ENCODE measurements around the gene TEX264. TPM values are rescaled to one million over a fixed set of nuclear protein-coding genes. Genes with fewer than 3 reads are reported as not detected.
A peak's percentile ranks its signal among the peaks of the same experiment; 100 is the strongest.

The TEX264 gene
- total RNA-seq, 1 experiment from 2014 or later, result 11.8 TPM

DNA sequence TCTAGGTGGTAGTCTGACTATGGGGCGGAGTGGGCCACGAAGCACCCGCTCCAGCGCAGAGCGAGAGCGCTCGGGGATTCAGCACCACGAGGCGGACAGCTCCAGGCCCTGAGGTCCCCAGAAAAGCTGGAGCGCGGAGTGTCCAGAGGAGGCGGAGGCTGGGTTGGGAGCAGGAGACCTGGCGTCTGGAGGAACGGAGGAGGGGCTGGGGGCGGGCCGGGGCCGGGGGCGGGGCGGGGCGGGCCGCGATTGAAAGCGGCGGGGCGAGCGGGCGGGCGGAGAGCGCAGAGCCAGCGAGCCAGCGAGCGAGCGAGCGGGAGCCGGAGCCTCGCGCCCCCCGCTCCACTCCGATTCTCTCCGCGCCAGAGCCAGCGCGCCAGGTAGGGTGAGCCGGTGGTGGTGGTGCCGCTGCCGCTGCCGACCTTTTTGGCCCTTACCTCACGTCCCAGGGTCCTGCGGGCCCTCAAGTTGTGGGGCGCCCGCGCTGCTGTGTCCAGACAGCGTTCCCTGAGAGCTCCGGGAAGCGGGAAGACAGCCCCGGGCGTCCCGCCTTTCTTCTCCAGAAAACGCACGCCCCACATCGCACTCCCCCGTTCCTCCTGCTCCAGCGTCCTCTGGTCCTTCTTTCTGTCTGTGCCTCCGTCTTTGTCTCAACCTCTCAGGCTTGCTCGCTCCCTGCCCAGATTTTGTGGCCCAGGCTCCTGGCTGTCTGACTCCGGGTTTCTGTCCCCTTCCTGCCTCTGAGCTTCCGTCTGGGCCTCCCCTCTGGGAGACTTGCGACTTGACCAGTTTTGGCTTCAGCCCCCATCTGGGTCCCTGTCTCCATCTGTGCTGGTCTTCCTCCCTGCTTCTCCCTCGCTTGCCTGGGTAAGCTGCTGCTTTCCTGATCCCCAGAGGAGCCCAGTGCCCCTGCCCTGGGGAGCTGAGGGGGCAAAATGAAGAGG, 36.0 kb downstream of the TEX264 start, which contains the start of gene GRM2 (continued):
- TF ChIP-seq, protein P1, sequence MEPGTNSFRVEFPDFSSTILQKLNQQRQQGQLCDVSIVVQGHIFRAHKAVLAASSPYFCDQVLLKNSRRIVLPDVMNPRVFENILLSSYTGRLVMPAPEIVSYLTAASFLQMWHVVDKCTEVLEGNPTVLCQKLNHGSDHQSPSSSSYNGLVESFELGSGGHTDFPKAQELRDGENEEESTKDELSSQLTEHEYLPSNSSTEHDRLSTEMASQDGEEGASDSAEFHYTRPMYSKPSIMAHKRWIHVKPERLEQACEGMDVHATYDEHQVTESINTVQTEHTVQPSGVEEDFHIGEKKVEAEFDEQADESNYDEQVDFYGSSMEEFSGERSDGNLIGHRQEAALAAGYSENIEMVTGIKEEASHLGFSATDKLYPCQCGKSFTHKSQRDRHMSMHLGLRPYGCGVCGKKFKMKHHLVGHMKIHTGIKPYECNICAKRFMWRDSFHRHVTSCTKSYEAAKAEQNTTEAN (CRISPR knock-in tag; IDR thresholded peaks at IDR 0.05), result peak; percentile 93; the same call in 1 of the 2 replicates
- peak; percentile 90; the same call in 1 of the 2 replicates for TF ChIP-seq ZNF219 (CRISPR knock-in tag; IDR thresholded peaks at IDR 0.05; ENCODE audit: borderline replicate concordance)
- peak; percentile 91 for TF ChIP-seq JUN (CRISPR knock-in tag; IDR thresholded peaks at IDR 0.05)
- peak; percentile 92 for TF ChIP-seq NFE2L1 (CRISPR knock-in tag; IDR thresholded peaks at IDR 0.05)
- no peak for TF ChIP-seq ERG (CRISPR knock-in tag; IDR thresholded peaks at IDR 0.05)
- peak; percentile 77; the same call in 1 of the 2 replicates for TF ChIP-seq MLX (CRISPR knock-in tag; IDR thresholded peaks at IDR 0.05)
- no peak for TF ChIP-seq ZNF423 (CRISPR knock-in tag; IDR thresholded peaks at IDR 0.05)
- peak; percentile 81; the same call in 1 of the 2 replicates for TF ChIP-seq ATF2 (CRISPR knock-in tag; IDR thresholded peaks at IDR 0.05; ENCODE audit: borderline replicate concordance, low read depth)
- peak; percentile 94 for TF ChIP-seq MYBL2 (CRISPR knock-in tag; IDR thresholded peaks at IDR 0.05)
- no peak for TF ChIP-seq CBFB (CRISPR knock-in tag; IDR thresholded peaks at IDR 0.05; ENCODE audit: low read depth)
- no peak for TF ChIP-seq FOXJ3 (CRISPR knock-in tag; IDR thresholded peaks at IDR 0.05; ENCODE audit: borderline replicate concordance)
- peak; percentile 98 for TF ChIP-seq FOXP1 (CRISPR knock-in tag; IDR thresholded peaks at IDR 0.05; ENCODE audit: borderline replicate concordance)
- TF ChIP-seq CREM (CRISPR knock-in tag; IDR thresholded peaks at IDR 0.05), result peak; percentile 77; the same call in 1 of the 2 replicates
- TF ChIP-seq ATF3 (CRISPR knock-in tag; conservative IDR thresholded peaks at IDR 0.05), result 0 out of 2 replicates have a peak, but pooled peaks have one; percentile 30
- peak; percentile 72 for TF ChIP-seq NR2C2 (CRISPR knock-in tag; IDR thresholded peaks at IDR 0.05)
- TF ChIP-seq, protein P2, sequence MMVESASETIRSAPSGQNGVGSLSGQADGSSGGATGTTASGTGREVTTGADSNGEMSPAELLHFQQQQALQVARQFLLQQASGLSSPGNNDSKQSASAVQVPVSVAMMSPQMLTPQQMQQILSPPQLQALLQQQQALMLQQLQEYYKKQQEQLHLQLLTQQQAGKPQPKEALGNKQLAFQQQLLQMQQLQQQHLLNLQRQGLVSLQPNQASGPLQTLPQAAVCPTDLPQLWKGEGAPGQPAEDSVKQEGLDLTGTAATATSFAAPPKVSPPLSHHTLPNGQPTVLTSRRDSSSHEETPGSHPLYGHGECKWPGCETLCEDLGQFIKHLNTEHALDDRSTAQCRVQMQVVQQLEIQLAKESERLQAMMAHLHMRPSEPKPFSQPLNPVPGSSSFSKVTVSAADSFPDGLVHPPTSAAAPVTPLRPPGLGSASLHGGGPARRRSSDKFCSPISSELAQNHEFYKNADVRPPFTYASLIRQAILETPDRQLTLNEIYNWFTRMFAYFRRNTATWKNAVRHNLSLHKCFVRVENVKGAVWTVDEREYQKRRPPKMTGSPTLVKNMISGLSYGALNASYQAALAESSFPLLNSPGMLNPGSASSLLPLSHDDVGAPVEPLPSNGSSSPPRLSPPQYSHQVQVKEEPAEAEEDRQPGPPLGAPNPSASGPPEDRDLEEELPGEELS (CRISPR knock-in tag; IDR thresholded peaks at IDR 0.05), result peak; percentile 98
- TF ChIP-seq SP1 (CRISPR knock-in tag; conservative IDR thresholded peaks at IDR 0.05), result peak; percentile 92
- TF ChIP-seq ZNF138 (CRISPR knock-in tag; conservative IDR thresholded peaks at IDR 0.05), result no peak
- TF ChIP-seq TEAD1 (CRISPR knock-in tag; IDR thresholded peaks at IDR 0.05), result peak; percentile 97
- TF ChIP-seq TCF7 (CRISPR knock-in tag; IDR thresholded peaks at IDR 0.05; ENCODE audit: low read depth), result peak; percentile 94
- TF ChIP-seq CREB1 (CRISPR knock-in tag; IDR thresholded peaks at IDR 0.05), result peak; percentile 93
- no peak for TF ChIP-seq SOX15 (CRISPR knock-in tag; IDR thresholded peaks at IDR 0.05)
- TF ChIP-seq, protein P3, sequence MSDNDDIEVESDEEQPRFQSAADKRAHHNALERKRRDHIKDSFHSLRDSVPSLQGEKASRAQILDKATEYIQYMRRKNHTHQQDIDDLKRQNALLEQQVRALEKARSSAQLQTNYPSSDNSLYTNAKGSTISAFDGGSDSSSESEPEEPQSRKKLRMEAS (CRISPR knock-in tag; IDR thresholded peaks at IDR 0.05), result peak; percentile 40; the same call in 1 of the 2 replicates
- TF ChIP-seq ZNF317 (CRISPR knock-in tag; IDR thresholded peaks at IDR 0.05; ENCODE audit: borderline replicate concordance, low read depth), result peak; percentile 59; the same call in 1 of the 2 replicates
- TF ChIP-seq NFATC4 (CRISPR knock-in tag; IDR thresholded peaks at IDR 0.05), result no peak
- TF ChIP-seq, protein P4, sequence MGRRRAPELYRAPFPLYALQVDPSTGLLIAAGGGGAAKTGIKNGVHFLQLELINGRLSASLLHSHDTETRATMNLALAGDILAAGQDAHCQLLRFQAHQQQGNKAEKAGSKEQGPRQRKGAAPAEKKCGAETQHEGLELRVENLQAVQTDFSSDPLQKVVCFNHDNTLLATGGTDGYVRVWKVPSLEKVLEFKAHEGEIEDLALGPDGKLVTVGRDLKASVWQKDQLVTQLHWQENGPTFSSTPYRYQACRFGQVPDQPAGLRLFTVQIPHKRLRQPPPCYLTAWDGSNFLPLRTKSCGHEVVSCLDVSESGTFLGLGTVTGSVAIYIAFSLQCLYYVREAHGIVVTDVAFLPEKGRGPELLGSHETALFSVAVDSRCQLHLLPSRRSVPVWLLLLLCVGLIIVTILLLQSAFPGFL (CRISPR knock-in tag; IDR thresholded peaks at IDR 0.05; ENCODE audit: borderline replicate concordance), result no peak
- peak; percentile 96 for TF ChIP-seq TP53 (CRISPR knock-in tag; IDR thresholded peaks at IDR 0.05)
- peak; percentile 78; the same call in 1 of the 2 replicates for TF ChIP-seq USF1 (CRISPR knock-in tag; IDR thresholded peaks at IDR 0.05)

Data from WTC11 (cell line).